Measurements from ENCODE around the gene UBA3. TPM values are rescaled to one million over a fixed set of nuclear protein-coding genes. Genes with fewer than 3 reads are reported as not detected.

UBA3 gene
- total RNA-seq, 1 experiment from 2014 or later: 67.2 TPM

DNA sequence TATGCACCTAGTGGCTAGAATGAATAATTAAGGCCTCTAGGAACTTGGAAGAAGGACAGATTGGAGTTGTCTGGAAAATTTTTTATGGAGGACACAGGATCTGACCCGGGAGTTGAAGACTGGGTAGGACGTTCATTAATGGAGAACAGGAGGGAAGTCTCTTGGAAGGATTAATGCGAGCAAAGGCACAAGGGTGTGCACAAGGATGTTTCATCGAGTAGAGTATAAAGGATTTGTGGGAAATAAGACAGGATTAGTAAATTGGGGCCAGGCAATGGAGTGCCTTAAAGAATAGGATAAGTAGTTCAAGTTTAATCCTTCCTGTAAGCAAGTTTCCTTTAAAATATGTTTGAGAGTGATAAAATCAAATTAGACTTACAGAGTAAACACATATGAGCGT is 27.7 kb upstream of the UBA3 start:
- no peak overlapping the region for H2BK20ac ChIP-seq (ENCODE audit: low read depth, low read length, poor library complexity, severe bottlenecking)
- no peak overlapping the region for H3K23ac ChIP-seq (ENCODE audit: insufficient read length, low read depth, low read length)
- H3K36me3 Mint-ChIP-seq (ENCODE audit: insufficient read depth in 1 of 3, low read depth in 3 of 3): peaks cover 0 to 5% (median 0%) of the 10 kb centered on the region in 3 experiments; a peak in 1 of 7 replicates
- H3K4ac ChIP-seq (ENCODE audit: low read depth, low read length): no peak overlapping the region
- H3K9ac ChIP-seq (ENCODE audit: extremely low read depth, insufficient read length, low read length): no peak overlapping the region
- no peak overlapping the region for H3K4me3 Mint-ChIP-seq
- no peak overlapping the region for H4K5ac ChIP-seq (ENCODE audit: insufficient read length, low read depth, low read length)
- no peak overlapping the region for H2BK12ac ChIP-seq (ENCODE audit: insufficient read length, low read depth, low read length)
- no peaks in the 10 kb centered on the region for H3K79me1 ChIP-seq (ENCODE audit: insufficient read depth, low read depth, low read length, poor library complexity, severe bottlenecking)
- no peaks in the 10 kb centered on the region for H4K20me1 ChIP-seq (ENCODE audit: control insufficient read depth, insufficient read depth, insufficient read length)
- H3K9me3 Mint-ChIP-seq: no peaks in the 10 kb centered on the region
- no peaks in the 10 kb centered on the region for H3K79me2 ChIP-seq (ENCODE audit: insufficient read depth, low read length)
- no peak for DNase-seq
- H3K4me1 Mint-ChIP-seq: peaks cover 6% of the 10 kb centered on the region in 2 experiments
- no peak overlapping the region for H3T11ph ChIP-seq (ENCODE audit: low read length)
- no peak overlapping the region for H3K4me2 ChIP-seq (ENCODE audit: insufficient read depth, insufficient read length, low read length)
- no peak overlapping the region for H3K27ac ChIP-seq (ENCODE audit: insufficient read length, low read depth, low read length)
- WGBS (ENCODE audit: extremely low coverage, insufficient read length, low lambda C conversion rate): no CpG with 5 or more reads among the region's 5 CpGs
- H3K18ac ChIP-seq (ENCODE audit: insufficient read length, low read depth, low read length): no peak overlapping the region
- no peaks in the 10 kb centered on the region for H3K27me3 ChIP-seq (ENCODE audit: insufficient read depth, low read length)
- no peak overlapping the region for H4K8ac ChIP-seq (replicated peaks; ENCODE audit: insufficient read length, low read depth, low read length)
- no peak overlapping the region for H2BK5ac ChIP-seq (ENCODE audit: insufficient read length, low read length)
- no peaks in the 10 kb centered on the region for H3K23me2 ChIP-seq (ENCODE audit: insufficient read length, low read depth, low read length, poor library complexity, severe bottlenecking)
- no peak overlapping the region for H2AK5ac ChIP-seq (ENCODE audit: insufficient read length, low read length)
- no peak overlapping the region for H2BK15ac ChIP-seq (ENCODE audit: low read depth, low read length)
- H2AFZ ChIP-seq (ENCODE audit: low read length): no peak overlapping the region
- no peak overlapping the region for H2BK120ac ChIP-seq (ENCODE audit: low read depth, low read length, poor library complexity, severe bottlenecking)
- H3K9me3 ChIP-seq (ENCODE audit: control insufficient read depth, low read depth, low read length): no peaks in the 10 kb centered on the region
- H3K27ac Mint-ChIP-seq: no peak overlapping the region
- no peaks in the 10 kb centered on the region for H3K27me3 Mint-ChIP-seq (ENCODE audit: low read depth)
- no peak overlapping the region for H3K56ac ChIP-seq (ENCODE audit: insufficient read length, low read depth, low read length)
- no peak overlapping the region for H3K14ac ChIP-seq (ENCODE audit: insufficient read depth, low read length)
- H4K91ac ChIP-seq (ENCODE audit: insufficient read length, low read depth, low read length): no peak overlapping the region
- peaks cover 4% of the 10 kb centered on the region for H3K4me1 ChIP-seq (ENCODE audit: insufficient read depth, low read length)
- TF ChIP-seq, protein P1, sequence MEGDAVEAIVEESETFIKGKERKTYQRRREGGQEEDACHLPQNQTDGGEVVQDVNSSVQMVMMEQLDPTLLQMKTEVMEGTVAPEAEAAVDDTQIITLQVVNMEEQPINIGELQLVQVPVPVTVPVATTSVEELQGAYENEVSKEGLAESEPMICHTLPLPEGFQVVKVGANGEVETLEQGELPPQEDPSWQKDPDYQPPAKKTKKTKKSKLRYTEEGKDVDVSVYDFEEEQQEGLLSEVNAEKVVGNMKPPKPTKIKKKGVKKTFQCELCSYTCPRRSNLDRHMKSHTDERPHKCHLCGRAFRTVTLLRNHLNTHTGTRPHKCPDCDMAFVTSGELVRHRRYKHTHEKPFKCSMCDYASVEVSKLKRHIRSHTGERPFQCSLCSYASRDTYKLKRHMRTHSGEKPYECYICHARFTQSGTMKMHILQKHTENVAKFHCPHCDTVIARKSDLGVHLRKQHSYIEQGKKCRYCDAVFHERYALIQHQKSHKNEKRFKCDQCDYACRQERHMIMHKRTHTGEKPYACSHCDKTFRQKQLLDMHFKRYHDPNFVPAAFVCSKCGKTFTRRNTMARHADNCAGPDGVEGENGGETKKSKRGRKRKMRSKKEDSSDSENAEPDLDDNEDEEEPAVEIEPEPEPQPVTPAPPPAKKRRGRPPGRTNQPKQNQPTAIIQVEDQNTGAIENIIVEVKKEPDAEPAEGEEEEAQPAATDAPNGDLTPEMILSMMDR (conservative IDR thresholded peaks at IDR 0.05): no peak
